GM23338 (cell line): ENCODE results near the gene NIT1. TPM values are rescaled to one million over a fixed set of nuclear protein-coding genes. Genes with fewer than 3 reads are reported as not detected.

Experiments
- ATAC-seq: fragments of 200-7000 bp; cut with Tn5 transposase; 3 replicates; pipeline ENCODE4 v1.9.1; 2020
- DNase-seq: peaks from one replicate; pipeline ENCODE4 v3.0.0-alpha.2; 2015; ENCODE audit warnings: low spot score
- H2AFZ ChIP-seq: fragments of 200-600 bp; sonication (generic); 2 replicates; pipeline ENCODE4 v1.8.0; 2016; ENCODE audit warnings: antibody characterized with exemption, mild to moderate bottlenecking, moderate library complexity
- H3F3A ChIP-seq: fragments of 200-600 bp; sonication (generic); replicated peaks from 2 replicates; pipeline ENCODE4 v1.8.0; 2017; ENCODE audit warnings: antibody characterized with exemption, mixed run types, low read depth
- H3K27ac ChIP-seq: fragments of 200-600 bp; sonication (generic); 2 replicates; pipeline ENCODE4 v1.6.1; 2016; ENCODE audit warnings: low read depth
- H3K27me3 ChIP-seq: fragments of 200-600 bp; sonication (generic); 2 replicates; pipeline ENCODE4 v1.8.0; 2016; ENCODE audit warnings: mild to moderate bottlenecking, mixed run types, moderate library complexity; ENCODE audit not compliant: insufficient read depth
- H3K36me3 ChIP-seq: fragments of 200-600 bp; sonication (generic); 2 replicates; pipeline ENCODE4 v1.8.0; 2016; ENCODE audit warnings: mild to moderate bottlenecking; ENCODE audit not compliant: insufficient read depth
- H3K4me1 ChIP-seq: fragments of 200-600 bp; sonication (generic); 2 replicates; pipeline ENCODE4 v1.8.0; 2016; ENCODE audit warnings: mild to moderate bottlenecking, moderate library complexity; ENCODE audit not compliant: insufficient read depth
- H3K4me2 ChIP-seq: fragments of 200-600 bp; sonication (generic); 2 replicates; pipeline ENCODE4 v1.7.1; 2017; ENCODE audit warnings: mixed run types
- H3K4me3 ChIP-seq: fragments of 200-600 bp; sonication (generic); 2 replicates; pipeline ENCODE4 v1.6.1; 2016; ENCODE audit warnings: mixed run types
- H3K79me2 ChIP-seq: fragments of 200-600 bp; sonication (generic); replicated peaks from 2 replicates; pipeline ENCODE4 v1.8.0; 2017; ENCODE audit warnings: mild to moderate bottlenecking; ENCODE audit not compliant: insufficient read depth
- H3K9me2 ChIP-seq: fragments of 200-600 bp; sonication (generic); 2 replicates; pipeline ENCODE4 v1.8.0; 2017; ENCODE audit not compliant: insufficient read depth
- H4K20me1 ChIP-seq: fragments of 200-600 bp; sonication (generic); replicated peaks from 2 replicates; pipeline ENCODE4 v1.8.0; 2017; ENCODE audit warnings: mild to moderate bottlenecking; ENCODE audit not compliant: insufficient read depth
- H3K27ac Mint-ChIP-seq: 2 replicates; pipeline ENCODE4 v1.8.0; 2020; ENCODE audit warnings: inconsistent platforms, mild to moderate bottlenecking, moderate library complexity, mixed read lengths
- H3K27me3 Mint-ChIP-seq: 3 replicates; pipeline ENCODE4 v1.8.0; 2022; ENCODE audit warnings: low read depth, mild to moderate bottlenecking, moderate library complexity, mixed read lengths, inconsistent platforms; ENCODE audit not compliant: insufficient read depth, poor library complexity
- H3K36me3 Mint-ChIP-seq: 3 replicates; pipeline ENCODE4 v1.8.0; 2021; ENCODE audit warnings: low read depth, mild to moderate bottlenecking, inconsistent platforms, moderate library complexity, mixed read lengths
- H3K4me1 Mint-ChIP-seq: 3 replicates; pipeline ENCODE4 v1.8.0; 2020; ENCODE audit warnings: mild to moderate bottlenecking, inconsistent platforms, mixed read lengths
- H3K4me3 Mint-ChIP-seq: 3 replicates; pipeline ENCODE4 v1.8.0; 2021; ENCODE audit warnings: moderate library complexity, mild to moderate bottlenecking, inconsistent platforms, mixed read lengths
- H3K9me3 Mint-ChIP-seq: 3 replicates; pipeline ENCODE4 v1.8.0; 2020; ENCODE audit warnings: moderate library complexity, mild to moderate bottlenecking, inconsistent platforms, mixed read lengths
- CREB1 ChIP-seq: fragments of 250-450 bp; sonication (Bioruptor Pico); IDR thresholded peaks from 2 replicates; pipeline ENCODE4 v1.5.0; 2020; ENCODE audit warnings: low read depth, mild to moderate bottlenecking, moderate library complexity
- NANOG ChIP-seq: IDR thresholded peaks from 2 replicates; pipeline ENCODE4 v1.6.1; 2016; ENCODE audit warnings: antibody characterized with exemption, borderline replicate concordance
- POLR2AphosphoS5 ChIP-seq: IDR thresholded peaks from 2 replicates; pipeline ENCODE4 v1.6.1; 2016; ENCODE audit warnings: antibody characterized with exemption, low read depth
- REST ChIP-seq: IDR thresholded peaks from one replicate; pipeline ENCODE4 v1.6.1; 2018; ENCODE audit warnings: antibody characterized with exemption; ENCODE audit not compliant: unreplicated experiment
- STAT1 ChIP-seq: IDR thresholded peaks from one replicate; pipeline ENCODE4 v1.6.1; 2016; ENCODE audit warnings: antibody characterized with exemption; ENCODE audit not compliant: unreplicated experiment
- ZNF114 ChIP-seq: fragments of 250-450 bp; sonication (Bioruptor Pico); IDR thresholded peaks from 2 replicates; pipeline ENCODE4 v1.5.0; 2020; ENCODE audit warnings: mild to moderate bottlenecking, moderate library complexity
- ZNF331 ChIP-seq: fragments of 250-450 bp; sonication (Bioruptor Pico); IDR thresholded peaks from 2 replicates; pipeline ENCODE4 v1.5.0; 2020; ENCODE audit warnings: low read depth, mild to moderate bottlenecking, moderate library complexity
- polyA plus RNA-seq: library from polyadenylated mRNA; unstranded; fragments of >200 nt; fragmentation: Nextera tagmentation; extraction: Ambion mirVana; gene quantifications from 2 replicates; pipeline ENCODE4 v1.2.1, GENCODE V29; 2016
- total RNA-seq: library from RNA; depleted of rRNA; stranded (reverse); fragments of >200 nt; shearing (Covaris generic); gene quantifications from 2 replicates; pipeline ENCODE4 v1.2.3, GENCODE V29; 2014
- TF ChIP-seq, protein P1 (sequence below), 2 experiments: fragments of 200-600 bp in 1 of 2; sonication (generic) in 1 of 2; conservative IDR thresholded peaks; 2 replicates each; pipeline versions ENCODE4 v1.5.1 to v1.6.1; 2016 to 2017; ENCODE audit warnings: antibody characterized with exemption in 2 of 2, low read depth in 2 of 2, mild to moderate bottlenecking in 2 of 2, moderate library complexity in 1 of 2

Gene NIT1
- total and polyA plus RNA-seq, 2 experiments from 2014 or later: 35.9 to 43.0 TPM

GRCh38 chr1:161084597-161084988 is 33.3 kb upstream of the NIT1 start (continued):
- TF ChIP-seq, protein P1, sequence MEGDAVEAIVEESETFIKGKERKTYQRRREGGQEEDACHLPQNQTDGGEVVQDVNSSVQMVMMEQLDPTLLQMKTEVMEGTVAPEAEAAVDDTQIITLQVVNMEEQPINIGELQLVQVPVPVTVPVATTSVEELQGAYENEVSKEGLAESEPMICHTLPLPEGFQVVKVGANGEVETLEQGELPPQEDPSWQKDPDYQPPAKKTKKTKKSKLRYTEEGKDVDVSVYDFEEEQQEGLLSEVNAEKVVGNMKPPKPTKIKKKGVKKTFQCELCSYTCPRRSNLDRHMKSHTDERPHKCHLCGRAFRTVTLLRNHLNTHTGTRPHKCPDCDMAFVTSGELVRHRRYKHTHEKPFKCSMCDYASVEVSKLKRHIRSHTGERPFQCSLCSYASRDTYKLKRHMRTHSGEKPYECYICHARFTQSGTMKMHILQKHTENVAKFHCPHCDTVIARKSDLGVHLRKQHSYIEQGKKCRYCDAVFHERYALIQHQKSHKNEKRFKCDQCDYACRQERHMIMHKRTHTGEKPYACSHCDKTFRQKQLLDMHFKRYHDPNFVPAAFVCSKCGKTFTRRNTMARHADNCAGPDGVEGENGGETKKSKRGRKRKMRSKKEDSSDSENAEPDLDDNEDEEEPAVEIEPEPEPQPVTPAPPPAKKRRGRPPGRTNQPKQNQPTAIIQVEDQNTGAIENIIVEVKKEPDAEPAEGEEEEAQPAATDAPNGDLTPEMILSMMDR (conservative IDR thresholded peaks at IDR 0.05; ENCODE audit: low read depth in 2 of 2): no peak
- TF ChIP-seq REST: no peak

DNA sequence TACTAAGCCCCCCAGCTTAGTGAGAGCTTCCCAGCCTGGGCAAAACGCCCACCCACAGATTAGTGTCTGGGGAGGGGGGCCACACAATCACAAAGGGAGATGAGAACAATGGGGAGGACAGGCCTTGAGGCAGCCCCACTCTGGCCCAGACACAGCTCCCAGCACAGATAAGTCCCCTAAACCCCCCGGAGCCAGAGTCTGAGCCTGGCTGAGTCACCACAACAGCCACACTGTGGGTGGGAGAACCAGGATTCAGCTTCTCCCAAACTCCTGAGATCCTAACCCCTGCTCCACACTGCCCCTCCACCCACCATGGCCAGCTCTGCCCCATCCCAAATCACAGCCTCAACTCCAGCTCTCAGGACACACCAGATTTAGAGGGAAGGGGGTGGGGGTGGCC is 32.7 kb upstream of the NIT1 start:
- peaks cover 5% of the 10 kb centered on the region; the same call in 1 of the 2 replicates for H3K9me2 ChIP-seq
- Mint-ChIP-seq H3K36me3 (no peaks in the 10 kb centered on the region; the same call in 2 of the 3 replicates), H3K4me3 (no peak overlapping the region), H3K27me3 (peaks cover 14% of the 10 kb centered on the region), H3K9me3 (no peaks in the 10 kb centered on the region; the same call in 2 of the 3 replicates), H3K27ac (no peak overlapping the region), H3K4me1 (peaks cover 25% of the 10 kb centered on the region)
- H3K27me3 ChIP-seq: no peaks in the 10 kb centered on the region
- no peaks in the 10 kb centered on the region for H4K20me1 ChIP-seq
- ATAC-seq (no peak), DNase-seq (no peak)
- no peak overlapping the region for H3K4me2 ChIP-seq
- H3K4me3 ChIP-seq: no peak overlapping the region
- no peak overlapping the region for H3K27ac ChIP-seq
- peaks cover 13% of the 10 kb centered on the region for H3K4me1 ChIP-seq
- H3F3A ChIP-seq: peaks cover 2% of the 10 kb centered on the region; the same call in 1 of the 2 replicates
- H3K36me3 ChIP-seq: no peaks in the 10 kb centered on the region
- H2AFZ ChIP-seq: no peak overlapping the region
- H3K79me2 ChIP-seq: no peaks in the 10 kb centered on the region
- TF ChIP-seq ZNF114 (CRISPR knock-in tag): no peak
- TF ChIP-seq REST: no peak
- TF ChIP-seq STAT1: no peak
- TF ChIP-seq, protein P1 (conservative IDR thresholded peaks at IDR 0.05; ENCODE audit: low read depth in 2 of 2): no peak
- TF ChIP-seq ZNF331 (CRISPR knock-in tag): no peak
- no peak for TF ChIP-seq NANOG
- no peak for TF ChIP-seq POLR2AphosphoS5
- no peak for TF ChIP-seq CREB1
